ENCODE data around the gene CDC37. TPM values are rescaled to one million over a fixed set of nuclear protein-coding genes. Genes with fewer than 3 reads are reported as not detected.
"Not testable (repeated sequence)": the region's sequence is repeated elsewhere in the genome, so short reads cannot be mapped to it uniquely, and the experiment has no call there.

Gene CDC37
- total RNA-seq, 1 donor from 2014 or later, result 187 TPM

DNA sequence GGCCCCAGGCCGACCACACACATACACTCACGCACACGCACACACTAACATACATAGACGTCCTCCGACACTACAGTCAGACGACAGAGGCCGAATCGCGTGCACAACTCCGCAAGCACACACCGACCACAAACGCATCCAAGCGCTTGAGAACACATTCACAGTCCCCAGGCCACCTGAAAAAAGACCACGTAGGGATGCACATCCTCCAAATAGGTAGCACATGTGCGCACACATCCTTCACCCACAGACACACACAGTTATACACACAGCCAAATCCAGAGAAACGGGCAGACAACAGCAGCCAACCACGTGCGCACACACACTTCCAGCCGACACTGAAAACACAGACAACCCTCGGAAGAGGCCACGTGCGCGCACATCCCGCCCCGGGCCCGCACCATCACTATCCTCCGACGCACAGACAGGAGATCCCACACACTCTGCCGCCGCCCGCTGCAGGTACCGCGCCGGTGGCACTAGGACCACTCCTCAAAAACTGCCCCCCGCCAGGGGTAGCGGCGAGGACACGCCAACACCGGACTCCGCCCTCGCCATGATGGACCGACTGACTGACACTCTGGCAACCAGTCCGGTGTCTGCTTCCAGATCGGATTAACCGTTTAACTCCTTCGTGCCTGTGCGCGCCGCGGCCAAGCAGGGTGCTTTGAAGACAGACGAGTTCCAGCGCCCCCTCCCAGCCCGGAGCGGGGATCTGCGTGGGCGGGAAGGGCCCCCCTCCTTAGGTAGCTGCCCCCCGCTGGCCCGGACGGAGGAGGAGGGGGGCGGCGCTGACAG, 16.5 kb upstream of the CDC37 start:
- DNase-seq (ENCODE audit: low read depth), result no peak

DNA sequence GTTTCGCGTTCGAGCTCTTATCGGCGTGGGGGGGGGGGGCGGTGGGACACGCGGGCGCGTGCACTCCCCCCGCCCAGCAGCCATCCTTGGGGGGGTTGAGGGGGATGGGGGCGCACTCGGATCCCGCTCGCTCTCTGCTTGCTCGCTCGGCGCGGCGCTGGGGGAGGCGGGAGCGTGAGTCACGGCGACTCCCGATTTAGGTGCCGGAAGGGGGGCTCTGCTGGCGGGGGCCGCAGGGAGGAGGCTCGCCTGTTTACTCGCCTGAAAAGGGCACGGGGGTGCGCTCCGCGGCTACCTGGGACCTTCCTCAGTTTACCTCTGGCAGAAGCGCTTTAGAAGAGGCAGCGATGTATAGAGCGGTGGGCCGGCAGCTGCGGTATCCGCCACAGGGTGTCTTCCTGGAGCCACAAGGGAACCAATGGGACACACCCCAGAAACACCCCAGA, 15.9 kb upstream of the CDC37 start:
- no peak for DNase-seq (ENCODE audit: low read depth)

DNA sequence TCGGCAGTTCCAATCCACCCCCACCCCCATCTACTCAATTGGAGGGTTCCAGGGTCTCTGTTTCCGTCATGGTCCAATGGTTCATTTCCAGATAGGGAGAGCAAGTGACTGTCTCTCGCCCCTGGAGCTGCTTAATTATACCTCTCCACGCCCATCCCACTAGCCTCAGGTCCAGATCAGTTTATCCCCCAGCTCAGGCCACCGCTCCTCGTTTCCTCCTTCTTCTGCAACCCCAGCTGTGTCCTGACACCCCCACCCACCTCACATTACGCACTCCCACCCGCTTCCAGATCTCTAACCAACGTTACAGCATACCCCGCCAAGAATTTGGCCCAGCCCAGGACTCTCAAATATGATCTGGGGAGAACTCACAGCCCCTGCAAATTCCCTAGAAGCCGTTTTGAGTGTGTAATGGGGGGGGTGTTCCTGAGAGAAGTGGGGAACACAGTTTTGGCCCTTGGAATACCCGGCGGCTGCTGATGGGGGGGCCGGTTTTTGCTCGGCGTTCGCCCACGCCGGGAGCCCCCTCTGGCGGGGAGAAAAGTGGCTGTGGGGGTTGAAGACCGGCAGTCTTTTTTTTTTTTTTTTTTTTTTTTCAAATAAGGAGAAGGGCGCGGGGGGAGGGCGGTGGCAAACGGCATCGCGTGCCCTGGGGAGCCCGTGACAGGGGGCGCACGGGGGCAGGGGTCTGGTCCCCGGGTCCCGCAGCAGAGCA, 15.3 kb upstream of the CDC37 start:
- no peak for DNase-seq (ENCODE audit: low read depth)

DNA sequence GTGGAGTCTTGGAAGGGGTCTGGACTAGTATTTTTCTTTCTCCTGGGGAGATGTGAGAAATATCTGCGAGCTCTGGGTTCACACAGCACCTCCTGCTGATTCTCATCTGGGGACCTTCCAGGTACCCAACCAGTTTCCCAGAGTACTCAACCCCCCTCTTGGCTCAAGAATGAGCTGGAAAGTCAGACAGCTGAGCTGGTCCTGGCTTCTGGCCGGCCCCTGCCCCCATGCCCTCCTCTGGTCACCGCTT, 14.8 kb upstream of the CDC37 start:
- no peak for DNase-seq (ENCODE audit: low read depth)

DNA sequence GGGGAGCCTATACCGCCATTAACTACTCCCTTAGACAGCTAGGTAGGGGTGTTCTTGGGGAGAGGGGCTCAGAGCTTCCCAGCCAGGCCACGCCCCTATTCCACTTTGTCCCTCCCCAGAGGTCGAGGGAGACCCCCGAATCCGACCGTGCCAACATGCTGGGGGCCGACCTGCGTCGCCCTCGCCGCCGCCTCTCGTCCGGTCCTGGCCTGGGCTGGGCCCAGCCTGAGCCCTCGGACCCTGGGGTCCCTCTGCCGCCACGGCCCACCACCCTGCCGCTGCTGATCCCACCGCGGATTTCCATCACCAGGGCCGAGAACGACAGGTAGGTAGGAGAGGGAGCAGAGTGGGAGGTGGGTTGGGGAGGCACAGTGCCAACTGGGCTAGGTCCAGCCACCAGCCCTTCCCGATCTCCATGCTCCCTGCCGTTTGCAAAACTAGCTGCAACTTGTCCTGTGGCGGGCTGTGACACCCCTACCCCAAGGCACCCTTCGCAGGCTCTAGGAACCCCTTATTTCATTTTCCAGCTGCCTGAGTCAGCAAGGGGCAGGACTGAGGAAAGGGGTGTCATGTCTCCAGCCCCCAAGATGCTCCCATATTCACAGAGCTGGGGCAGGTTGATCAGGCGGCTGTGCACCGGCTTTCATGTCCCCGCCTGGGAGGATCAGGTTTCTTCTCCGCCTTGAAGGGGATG, 14.3 kb upstream of the CDC37 start:
- no peak for DNase-seq (ENCODE audit: low read depth)

DNA sequence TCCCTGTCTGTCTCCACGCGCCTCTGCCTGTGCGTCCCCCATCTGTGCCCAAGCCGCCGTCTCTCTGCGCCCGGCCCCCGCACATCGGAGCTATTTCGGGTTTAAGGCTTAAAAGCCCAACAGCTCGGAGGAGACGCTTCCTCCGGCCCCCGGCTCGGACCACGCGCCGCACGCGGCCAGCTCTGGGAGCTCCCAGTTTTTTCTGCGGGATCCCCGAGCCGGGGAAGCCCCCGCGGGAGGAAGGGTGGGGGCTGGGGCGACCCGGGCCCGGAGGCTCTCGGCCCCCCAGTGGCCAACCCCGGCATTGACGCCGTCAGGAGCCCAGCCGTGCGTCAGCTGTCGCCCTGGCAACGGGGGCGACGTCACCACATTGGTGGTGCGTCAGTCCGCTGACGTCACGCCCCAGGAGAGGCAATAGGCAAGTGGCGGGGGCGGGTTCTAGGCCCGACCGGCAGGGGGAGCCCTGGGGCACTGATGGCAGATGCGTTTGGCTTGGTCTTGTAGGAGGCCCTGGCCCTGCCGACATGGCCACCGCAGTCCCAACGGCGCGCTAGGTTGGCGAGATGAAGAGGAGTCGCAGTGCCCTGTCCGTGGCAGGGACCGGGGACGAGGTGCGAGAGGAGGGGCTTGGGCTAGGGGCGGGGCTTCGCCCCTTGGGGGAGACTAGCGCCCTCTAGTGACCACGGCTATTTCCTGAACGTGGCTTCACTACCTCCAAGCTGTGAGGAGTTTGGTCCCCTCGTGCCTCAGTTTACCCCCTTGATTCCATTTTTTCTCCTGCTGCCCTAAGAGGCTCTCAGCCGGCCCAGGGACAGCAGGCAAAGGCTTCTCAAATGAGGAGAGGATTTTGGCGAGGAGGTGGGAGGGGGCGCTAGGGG, 13.3 kb upstream of the CDC37 start:
- DNase-seq (ENCODE audit: low read depth), result peak; percentile 48

DNA sequence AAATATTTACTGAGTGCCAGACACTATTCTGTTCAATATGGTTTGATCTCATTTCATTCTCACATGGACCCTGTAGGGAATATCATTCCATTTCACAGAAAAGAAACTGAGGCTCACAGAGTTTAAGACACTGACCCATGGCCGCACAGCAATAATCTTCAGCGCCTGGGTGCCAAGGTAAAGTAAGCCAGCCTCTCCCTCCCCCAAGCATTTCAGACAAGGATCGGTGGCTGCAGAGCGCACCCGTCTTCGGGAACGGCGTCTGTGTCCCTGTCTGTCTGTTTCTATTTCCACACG, 12.7 kb upstream of the CDC37 start:
- DNase-seq (ENCODE audit: low read depth), result no peak

DNA sequence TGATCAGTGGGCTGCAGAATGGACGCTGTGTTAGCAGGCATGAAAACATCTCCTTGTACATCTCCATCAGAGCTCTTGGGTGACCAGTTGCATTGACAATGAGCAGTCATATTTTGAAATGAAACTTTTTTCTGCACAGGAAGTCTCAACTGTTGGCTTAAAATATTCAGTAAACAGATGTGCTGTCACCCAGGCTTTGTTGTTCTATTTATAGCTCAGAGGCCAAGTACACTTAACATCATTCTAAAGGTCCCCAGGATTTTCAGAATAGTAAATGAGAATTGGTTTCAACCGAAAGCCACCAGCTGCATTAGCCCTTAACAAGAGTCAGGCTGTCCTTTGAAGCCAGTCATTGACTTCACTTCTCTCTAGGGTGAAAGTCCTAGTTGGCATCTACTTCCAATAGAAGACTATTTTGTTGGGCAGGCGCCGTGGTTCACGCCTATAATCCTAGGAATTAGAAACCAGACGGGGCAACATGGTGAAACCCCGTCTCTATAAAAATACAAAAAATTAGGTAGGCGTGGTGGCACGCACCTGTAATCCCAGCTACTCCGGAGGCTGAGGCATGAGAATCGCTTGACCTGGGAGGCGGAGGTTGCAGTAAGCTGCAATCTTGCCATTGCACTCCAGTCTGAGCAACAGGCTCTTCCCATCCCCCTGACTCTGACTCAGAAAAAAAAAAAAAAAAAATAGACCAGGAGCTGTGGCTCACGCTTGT, 9.1 kb upstream of the CDC37 start:
- DNase-seq (ENCODE audit: low read depth), result no peak

DNA sequence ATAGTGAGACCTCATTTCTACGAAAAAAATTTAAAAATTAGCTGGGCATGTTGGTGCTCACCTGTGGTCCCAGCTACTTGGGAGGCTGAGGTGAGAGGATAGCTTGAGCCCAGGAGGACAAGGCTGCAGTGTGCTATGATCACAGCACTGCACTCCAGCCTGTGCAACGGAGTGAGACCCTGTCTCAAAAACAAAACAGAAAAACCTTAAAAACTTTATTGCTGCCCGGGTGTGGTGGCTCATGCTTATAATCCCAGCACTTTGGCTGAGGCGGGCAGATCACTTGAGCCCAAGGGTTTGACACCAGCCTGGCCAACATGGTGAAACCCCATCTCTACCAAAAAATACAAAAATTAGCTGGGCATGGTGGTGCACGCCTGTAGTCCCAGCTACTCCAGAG, 7.9 kb upstream of the CDC37 start:
- DNase-seq (ENCODE audit: low read depth), result not testable (repeated sequence)

DNA sequence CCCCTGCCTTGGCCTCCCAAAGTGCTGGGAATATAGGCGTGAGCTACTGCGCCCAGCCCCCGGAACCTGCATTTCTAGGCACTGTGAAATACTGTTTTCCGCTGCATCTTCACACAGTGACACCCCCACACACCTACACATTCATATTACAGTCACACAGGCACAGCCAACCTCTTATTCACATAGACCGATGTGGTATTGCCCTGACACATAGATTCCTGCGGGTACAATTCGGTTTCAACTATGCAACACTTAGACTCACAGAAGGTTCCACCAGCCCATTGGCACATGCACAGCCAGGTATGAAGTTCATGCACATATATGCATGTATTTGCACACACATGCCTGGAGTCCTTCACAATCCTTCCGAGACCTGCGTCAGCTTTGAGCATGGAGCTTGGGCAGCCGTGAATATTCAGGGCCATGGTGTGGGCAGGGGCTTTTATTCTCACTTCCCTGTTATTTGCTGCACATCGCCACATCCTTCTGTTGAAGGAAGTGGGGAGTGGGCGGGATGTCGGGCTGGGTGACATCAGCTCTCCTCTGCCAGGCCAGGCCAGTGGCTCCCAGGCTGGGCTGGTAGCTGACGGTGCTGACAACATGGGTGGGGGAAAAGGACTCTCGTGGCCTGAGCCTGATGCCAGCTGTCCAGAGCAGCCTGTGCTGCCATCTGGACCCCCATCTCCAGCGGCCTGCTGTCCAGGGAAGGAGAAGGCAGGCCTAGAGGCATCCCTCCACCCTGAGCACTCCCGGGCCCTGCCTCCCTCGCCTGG, 5.4 kb upstream of the CDC37 start:
- DNase-seq (ENCODE audit: low read depth), result no peak

DNA sequence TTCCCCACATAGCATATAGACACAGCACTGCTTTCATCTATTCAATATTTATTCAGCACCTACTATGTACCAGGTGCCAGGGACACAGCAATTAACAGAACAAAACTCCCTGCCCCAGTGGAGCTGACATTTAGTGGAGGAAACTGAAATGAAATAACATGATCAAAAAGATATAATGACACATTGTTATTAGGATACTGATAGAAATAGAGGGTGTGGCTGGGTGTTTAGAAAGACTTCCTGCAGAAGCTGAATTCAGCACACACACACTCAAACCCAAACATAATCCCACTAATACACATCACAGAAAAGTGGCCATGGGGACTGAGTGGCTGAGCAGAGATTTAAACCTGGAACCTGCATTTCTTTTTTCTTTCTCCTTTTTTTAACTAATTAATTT, 3.8 kb upstream of the CDC37 start:
- DNase-seq (ENCODE audit: low read depth), result no peak

DNA sequence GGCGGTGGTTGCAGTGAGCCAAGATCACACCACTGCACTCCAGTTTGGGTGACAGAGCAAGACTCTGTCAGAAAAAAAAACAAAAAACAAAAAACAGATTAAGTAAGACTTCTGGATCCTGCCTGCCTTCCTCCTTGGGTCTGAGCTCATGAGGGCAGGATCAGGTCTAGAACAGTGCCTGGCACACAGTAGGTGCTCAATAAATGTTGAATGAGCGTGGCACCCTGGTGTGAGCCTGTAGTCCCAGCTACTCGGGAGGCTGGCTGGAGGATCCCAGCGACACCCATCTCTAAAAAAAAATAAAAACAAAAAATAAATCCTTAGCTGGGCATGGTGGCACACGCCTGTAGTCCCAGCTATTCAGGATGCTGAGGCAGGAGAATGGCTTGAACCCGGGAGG, 2.8 kb upstream of the CDC37 start:
- no peak for DNase-seq (ENCODE audit: low read depth)

DNA sequence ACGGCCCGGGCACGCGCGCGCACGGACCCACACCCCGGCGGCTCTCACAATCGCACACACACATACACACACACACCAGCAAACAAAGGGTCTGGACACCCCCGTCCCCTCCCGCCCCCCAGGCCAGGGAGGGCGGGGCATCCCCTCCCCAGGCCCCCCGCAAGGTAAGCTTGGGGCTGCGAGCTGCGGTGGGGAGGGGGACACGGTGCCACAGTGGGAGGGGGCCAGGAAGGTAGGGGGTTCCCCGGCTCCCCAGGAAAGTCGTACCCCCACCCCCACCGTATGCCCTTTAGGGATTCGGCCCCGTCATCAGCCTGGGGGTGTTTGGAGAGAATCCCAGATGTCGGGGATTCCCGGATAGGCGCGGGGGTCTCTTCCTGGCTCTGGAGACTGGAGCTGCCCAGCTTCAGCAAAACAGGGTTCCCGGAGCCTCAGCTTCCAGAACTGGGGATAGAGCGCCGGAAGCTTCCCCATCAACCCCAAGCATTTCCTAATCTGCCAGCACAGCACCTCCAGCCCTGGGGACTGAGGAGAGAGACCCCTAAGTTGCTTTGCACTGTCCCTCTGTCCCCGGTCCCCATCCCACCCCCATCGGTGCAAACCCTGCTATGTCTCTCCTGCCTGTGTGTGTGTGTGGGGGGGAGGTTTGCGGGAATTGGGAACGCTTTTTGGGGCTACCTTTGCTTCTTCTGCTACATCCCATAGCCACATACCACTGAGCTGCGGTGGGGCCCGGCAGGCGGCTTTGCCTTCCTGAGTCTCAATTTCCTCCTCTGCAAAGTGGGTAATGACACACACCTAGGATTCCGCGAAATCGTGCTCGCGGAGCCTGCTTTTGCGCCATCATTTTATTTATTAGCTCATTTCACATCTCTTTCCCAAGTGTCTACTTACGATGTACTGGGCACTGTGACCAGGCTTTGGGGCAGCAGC, 1.8 kb upstream of the CDC37 start:
- no peak for DNase-seq (ENCODE audit: low read depth)

DNA sequence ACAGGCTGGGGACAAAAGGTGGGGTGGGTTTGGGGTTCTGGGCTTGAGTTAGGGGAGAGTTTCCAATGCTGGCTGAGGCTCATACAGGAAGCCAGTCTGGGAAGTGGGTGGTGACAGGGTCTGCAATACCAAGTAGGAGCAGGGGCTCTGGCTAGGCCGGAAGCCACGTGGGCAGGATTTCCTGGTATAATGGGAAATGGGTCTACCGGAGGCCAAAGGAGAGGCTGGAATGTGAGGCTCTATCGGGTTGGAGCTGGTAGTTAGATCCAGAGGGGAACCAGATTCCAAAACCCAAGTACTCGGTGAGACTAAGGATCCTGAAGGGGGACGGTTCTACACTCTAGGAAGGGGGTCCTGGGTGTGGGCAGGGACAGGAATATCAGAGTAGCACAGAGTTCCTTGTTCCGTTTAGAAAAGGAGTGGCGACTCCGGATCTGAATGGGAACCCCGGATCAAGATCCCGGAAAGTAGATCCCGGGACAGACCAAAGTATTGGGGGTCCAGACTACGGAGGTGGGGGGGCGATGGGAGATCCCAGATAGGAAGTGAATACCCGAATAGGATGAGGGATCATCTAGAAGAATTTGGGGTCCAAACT, 802 bp downstream of the CDC37 start:
- DNase-seq (ENCODE audit: low read depth), result no peak

DNA sequence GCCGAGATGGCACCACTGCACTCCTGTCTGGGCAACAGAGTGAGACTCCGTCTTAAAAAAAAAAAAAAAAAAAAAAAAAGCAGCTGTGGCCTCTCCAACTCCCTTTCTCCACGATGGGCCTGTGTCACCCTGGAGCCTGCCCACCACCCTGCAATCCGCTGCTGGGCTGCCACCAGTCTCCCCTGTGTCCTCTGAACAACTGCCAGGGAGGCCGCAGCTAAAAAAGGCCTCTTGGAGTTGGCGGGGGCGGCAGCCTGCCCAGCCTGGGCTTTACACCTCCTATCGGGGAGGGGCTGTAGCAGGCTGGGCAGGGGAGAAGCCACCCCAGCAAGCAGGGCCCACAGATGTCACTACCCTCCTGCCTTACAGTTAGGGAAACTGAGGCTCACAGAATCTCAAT, 3.5 kb downstream of the CDC37 start:
- DNase-seq (ENCODE audit: low read depth), result no peak

DNA sequence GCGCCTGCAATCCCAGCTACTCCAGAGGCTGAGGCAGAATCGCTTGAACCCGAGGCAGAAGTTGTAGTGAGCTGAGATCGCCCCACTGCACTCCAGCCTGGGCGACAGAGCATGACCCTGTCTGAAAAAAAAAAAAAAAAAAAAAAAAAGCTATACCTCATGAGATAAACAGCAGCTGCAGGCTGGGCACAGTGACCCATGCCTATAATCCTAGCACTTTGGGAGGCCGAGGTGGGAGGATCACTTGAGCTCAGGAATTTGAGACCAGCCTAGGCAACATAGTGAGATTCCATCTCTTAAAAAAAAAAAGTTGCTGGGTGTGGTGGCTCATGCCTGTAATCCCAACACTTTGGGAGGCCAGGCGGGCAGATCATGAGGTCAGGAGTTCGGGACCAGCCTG, 4.0 kb downstream of the CDC37 start:
- not testable (repeated sequence) for DNase-seq (ENCODE audit: low read depth)

DNA sequence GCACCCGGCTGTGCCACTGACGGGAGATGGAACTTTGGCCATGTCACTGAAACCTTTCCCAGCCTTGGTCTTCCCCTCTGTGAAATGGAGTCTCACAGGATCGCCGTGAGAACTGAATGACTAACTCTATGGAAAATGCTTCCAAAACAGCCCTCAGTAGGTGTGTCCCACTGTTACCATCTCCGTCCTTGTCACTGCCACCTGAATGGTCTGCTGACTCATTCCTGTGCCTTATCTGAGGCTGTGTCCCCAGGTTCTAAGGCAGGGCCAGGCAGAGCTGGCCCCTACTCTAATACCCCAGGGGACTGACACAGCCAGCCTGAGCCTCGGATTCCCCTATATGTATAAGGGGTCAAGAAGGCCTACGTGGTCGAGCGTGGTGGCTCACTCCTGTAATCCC, 4.5 kb downstream of the CDC37 start:
- no peak for DNase-seq (ENCODE audit: low read depth)

DNA sequence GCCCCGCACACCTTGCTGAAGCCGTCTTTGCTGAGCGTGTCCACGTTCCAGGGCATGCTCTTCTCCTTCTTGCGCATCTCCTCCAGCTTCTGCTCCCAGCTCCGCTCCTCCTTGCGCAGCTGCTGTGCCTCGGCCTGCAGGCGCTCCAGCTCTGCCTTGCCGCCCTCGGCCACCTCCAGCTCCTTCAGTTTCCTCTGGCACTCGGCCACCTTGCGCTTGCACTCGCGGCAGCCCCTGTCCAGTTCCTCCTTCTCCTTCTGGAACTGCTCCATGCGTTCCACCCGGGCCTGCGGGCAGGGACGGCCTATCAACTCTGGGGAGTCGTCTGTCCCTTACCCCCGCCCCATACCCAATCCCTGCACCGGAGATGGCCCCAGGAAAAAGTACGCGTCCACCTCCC, 7.4 kb downstream of the CDC37 start:
- no peak for DNase-seq (ENCODE audit: low read depth)

DNA sequence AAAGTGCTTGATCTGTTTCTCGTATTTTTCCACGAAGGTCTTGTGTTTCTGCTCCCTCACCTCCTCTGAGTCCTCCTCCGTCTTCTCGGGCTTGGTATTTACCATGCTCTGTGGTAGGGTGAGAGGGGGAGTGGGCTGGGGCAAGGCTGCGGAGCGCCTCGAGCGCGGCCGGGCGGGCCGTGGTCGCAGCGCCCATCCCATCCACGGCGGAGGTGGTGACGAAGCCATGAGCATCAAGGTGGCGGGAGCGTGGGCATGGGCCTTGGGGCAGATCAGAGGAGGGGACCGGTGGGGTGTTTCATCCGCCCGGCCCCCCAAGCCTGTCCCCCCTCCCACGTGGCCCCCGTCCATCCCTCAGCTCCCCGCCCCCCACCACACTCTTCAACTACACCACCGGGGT, 7.9 kb downstream of the CDC37 start:
- DNase-seq (ENCODE audit: low read depth), result no peak

All from renal cortical epithelial cell (primary cell).